Left cardiac atrium (tissue), 4 donors: ENCODE results near the gene ABHD2. TPM values are rescaled to one million over a fixed set of nuclear protein-coding genes. Genes with fewer than 3 reads are reported as not detected.
"Not testable (repeated sequence)": the region's sequence is repeated elsewhere in the genome, so short reads cannot be mapped to it uniquely, and the experiment has no call there.

Source experiments
- ATAC-seq, 2 donors: fragments of 200-7000 bp; cut with Tn5 transposase; one replicate each; pipeline ENCODE4 v1.9.1; 2020; ENCODE audit warnings: mild to moderate bottlenecking in 2 of 2, moderate library complexity in 2 of 2
- DNase-seq: peaks from one replicate; pipeline ENCODE4 v3.0.0-alpha.2; 2020
- intact Hi-C, 2 donors: fragments of 100-400 bp; cut with DNase I; formaldehyde crosslinking; loops; one replicate each; pipeline versions ENCODE4 v1.14.1 to v1.15.1; 2022 to 2023
- total RNA-seq, 2 donors: library from RNA; stranded (reverse); fragmentation: NEBNext Ultra II Directional; extraction: Animal tissue kit (Norgen Biotek cat#: 25700); gene quantifications; one replicate each; pipeline ENCODE4 v1.2.1, GENCODE V29; 2021
- donor health status: DM: no; HTN: yes; CAD: no.
- donor health status: DM: no; HTN: yes; CAD: no; lungs with severe emphysema.
- donor health status: DM: yes; HTN: yes; CAD: no.
- donor health status: Dilated cardiomyopathy.

Gene ABHD2
- total RNA-seq, 2 donors from 2014 or later = 91.6 to 208 TPM

- intact Hi-C loops = no loop called here
- DNase-seq = no peak
- ATAC-seq = no peak
These were observed 41.9 kb downstream of the ABHD2 start for GRCh38 chr15:89130201-89130600.

GRCh38 chr15:89131731-89132130 lies 43.5 kb downstream of the ABHD2 start:
- no peak for DNase-seq
- no peak for ATAC-seq
- intact Hi-C loops = no loop called here

- intact Hi-C loops = no loop called here
- ATAC-seq = peak; percentile 47 to 48
These were observed 44.6 kb downstream of the ABHD2 start for GRCh38 chr15:89132611-89133507.

GRCh38 chr15:89135387-89136077 lies 47.3 kb downstream of the ABHD2 start:
- ATAC-seq, DNase-seq: not testable (repeated sequence)
- intact Hi-C loops = loop anchor here in 1 of 2 donors (5.0 kb wide), 1 partner anchor 48 kb away; the partner anchor contains the start of gene ABHD2

More at GRCh38 chr15:89132611-89133507, 44.6 kb downstream of the ABHD2 start:
- DNase-seq = peak; percentile 49

- intact Hi-C loops = loop anchor here in 1 of 2 donors (5.0 kb wide), 1 partner anchor 49 kb away; the partner anchor contains the start of gene ABHD2
- DNase-seq (no peak), ATAC-seq (no peak)
These were observed 48.0 kb downstream of the ABHD2 start for GRCh38 chr15:89136078-89136806.

GRCh38 chr15:89136818-89137772 lies 48.8 kb downstream of the ABHD2 start:
- ATAC-seq (peak; percentile 83 to 92), DNase-seq (peak; percentile 52)
- intact Hi-C loops = loop anchor here in 1 of 2 donors (5.0 kb wide), 1 partner anchor 50 kb away; the partner anchor contains the start of gene ABHD2

- DNase-seq (no peak), ATAC-seq (no peak)
- intact Hi-C loops = loop anchor here in 1 of 2 donors (5.0 kb wide), 1 partner anchor 51 kb away; the partner anchor contains the start of gene ABHD2
These were observed 49.7 kb downstream of the ABHD2 start for GRCh38 chr15:89137926-89138325.

GRCh38 chr15:89138999-89139612 lies 50.9 kb downstream of the ABHD2 start:
- ATAC-seq = peak in 1 of 2 donors; percentile 36
- no peak for DNase-seq
- intact Hi-C loops = loop anchor here in 1 of 2 donors (5.0 kb wide), 1 partner anchor 52 kb away; the partner anchor contains the start of gene ABHD2

GRCh38 chr15:89139613-89140499 lies 51.6 kb downstream of the ABHD2 start:
- ATAC-seq = peak; percentile 15 to 31
- intact Hi-C loops = loop anchor here in 1 of 2 donors (5.0 kb wide), 1 partner anchor 53 kb away; the partner anchor contains the start of gene ABHD2
- no peak for DNase-seq

GRCh38 chr15:89140595-89140994 lies 52.3 kb downstream of the ABHD2 start:
- intact Hi-C loops = no loop called here
- ATAC-seq = no peak

GRCh38 chr15:89141159-89141558 lies 52.9 kb downstream of the ABHD2 start:
- DNase-seq, ATAC-seq, intact Hi-C loops: not testable (repeated sequence)

More at GRCh38 chr15:89140595-89140994, 52.3 kb downstream of the ABHD2 start:
- no peak for DNase-seq

- DNase-seq (no peak), ATAC-seq (peak in 1 of 2 donors; percentile 28)
These were observed 53.6 kb downstream of the ABHD2 start for GRCh38 chr15:89141885-89142284.

GRCh38 chr15:89142423-89142822 lies 54.2 kb downstream of the ABHD2 start:
- ATAC-seq = no peak
- DNase-seq = no peak
- intact Hi-C loops = no loop called here

More at GRCh38 chr15:89141885-89142284, 53.6 kb downstream of the ABHD2 start:
- intact Hi-C loops = no loop called here

GRCh38 chr15:89143503-89144162 lies 55.4 kb downstream of the ABHD2 start:
- intact Hi-C loops = no loop called here
- no peak for DNase-seq
- peak; percentile 38 to 47 for ATAC-seq

- ATAC-seq (no peak), DNase-seq (no peak)
- intact Hi-C loops = no loop called here
These were observed 56.2 kb downstream of the ABHD2 start for GRCh38 chr15:89144491-89144890.

GRCh38 chr15:89146366-89146765 lies 58.1 kb downstream of the ABHD2 start:
- intact Hi-C loops = no loop called here
- ATAC-seq = no peak
- no peak for DNase-seq
